Lower leg skin (tissue), 4 donors: ENCODE data around the gene SDK1. TPM values are rescaled to one million over a fixed set of nuclear protein-coding genes. Genes with fewer than 3 reads are reported as not detected.

Source experiments
- DNase-seq, 2 donors: peaks; one replicate each; pipeline ENCODE4 v3.0.0-alpha.2; 2019; ENCODE audit warnings: low spot score in 2 of 2
- H3K4me3 ChIP-seq: fragments of 200-600 bp; sonication (generic); 2 replicates; pipeline ENCODE4 v1.5.1; 2017; ENCODE audit warnings: mild to moderate bottlenecking, low read depth; ENCODE audit not compliant: poor library complexity, severe bottlenecking
- POLR2A ChIP-seq, 2 donors: fragments of 450-650 bp; IDR thresholded peaks; one replicate each; pipeline ENCODE4 v1.6.1; 2016 to 2017; ENCODE audit warnings: antibody characterized with exemption in 2 of 2, mild to moderate bottlenecking in 1 of 2, moderate library complexity in 1 of 2
- WGBS, 2 donors: methylation state at CpG; one replicate each; pipeline ENCODE4 v1.1.5; 2018; 5-methylcytosine and 5-hydroxymethylcytosine counted together
- intact Hi-C: fragments of 100-400 bp; cut with DNase I; formaldehyde crosslinking; loops from one replicate; pipeline ENCODE4 v1.15.0; 2023; ENCODE audit warnings: low total_unique reads
- total RNA-seq, 4 donors: library from RNA; depleted of rRNA; stranded (reverse); fragments of >200 nt; gene quantifications; one replicate each; pipeline ENCODE4 v1.1.0, GENCODE V29; 2016
- TF ChIP-seq, protein P1 (sequence below), 3 donors: fragments of 450-650 bp; IDR thresholded peaks; one replicate each; pipeline ENCODE4 v1.5.1; 2016; ENCODE audit warnings: antibody characterized with exemption in 3 of 3, mild to moderate bottlenecking in 3 of 3, moderate library complexity in 2 of 3

The SDK1 gene
- total RNA-seq, 4 donors from 2014 or later: 1.9 to 7.2 (median 5.1) TPM

DNA sequence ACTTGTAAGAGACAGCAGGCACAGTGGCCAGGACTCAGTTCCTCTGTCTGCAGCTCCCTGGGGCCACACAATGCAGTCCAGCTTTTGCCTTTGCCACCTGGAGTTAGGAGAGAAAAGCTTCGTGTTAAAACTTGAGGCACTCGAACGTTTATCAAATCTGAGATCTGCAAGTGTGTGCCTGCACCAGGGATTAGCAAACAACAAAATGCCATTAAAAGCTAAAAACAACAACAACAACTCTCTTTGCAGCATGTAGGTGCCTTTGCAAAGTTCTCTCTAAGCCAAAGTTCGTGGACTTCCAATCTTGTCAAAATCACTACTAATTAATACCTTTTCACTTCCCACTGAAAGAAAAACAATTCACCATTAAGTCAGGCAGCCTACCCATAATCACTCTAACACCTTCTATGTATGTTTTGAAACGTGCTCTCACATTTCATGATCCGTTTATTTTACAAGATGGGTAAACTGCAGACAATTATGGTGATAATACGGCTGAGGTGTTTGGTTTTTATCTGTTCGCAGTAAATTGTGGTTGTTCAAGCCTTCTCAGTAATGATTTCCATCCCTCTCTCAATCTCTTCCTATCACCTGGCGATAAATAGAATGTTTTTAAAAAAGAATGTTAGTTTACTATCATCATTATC, 36.2 kb upstream of the SDK1 start:
- intact Hi-C loops: loop anchor here (5.0 kb wide), 1 partner anchor 1338 kb away; no protein-coding TSS in a partner anchor
- TF ChIP-seq POLR2A (IDR thresholded peaks at IDR 0.05): no peak
- TF ChIP-seq, protein P1, sequence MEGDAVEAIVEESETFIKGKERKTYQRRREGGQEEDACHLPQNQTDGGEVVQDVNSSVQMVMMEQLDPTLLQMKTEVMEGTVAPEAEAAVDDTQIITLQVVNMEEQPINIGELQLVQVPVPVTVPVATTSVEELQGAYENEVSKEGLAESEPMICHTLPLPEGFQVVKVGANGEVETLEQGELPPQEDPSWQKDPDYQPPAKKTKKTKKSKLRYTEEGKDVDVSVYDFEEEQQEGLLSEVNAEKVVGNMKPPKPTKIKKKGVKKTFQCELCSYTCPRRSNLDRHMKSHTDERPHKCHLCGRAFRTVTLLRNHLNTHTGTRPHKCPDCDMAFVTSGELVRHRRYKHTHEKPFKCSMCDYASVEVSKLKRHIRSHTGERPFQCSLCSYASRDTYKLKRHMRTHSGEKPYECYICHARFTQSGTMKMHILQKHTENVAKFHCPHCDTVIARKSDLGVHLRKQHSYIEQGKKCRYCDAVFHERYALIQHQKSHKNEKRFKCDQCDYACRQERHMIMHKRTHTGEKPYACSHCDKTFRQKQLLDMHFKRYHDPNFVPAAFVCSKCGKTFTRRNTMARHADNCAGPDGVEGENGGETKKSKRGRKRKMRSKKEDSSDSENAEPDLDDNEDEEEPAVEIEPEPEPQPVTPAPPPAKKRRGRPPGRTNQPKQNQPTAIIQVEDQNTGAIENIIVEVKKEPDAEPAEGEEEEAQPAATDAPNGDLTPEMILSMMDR (IDR thresholded peaks at IDR 0.05): no peak
- WGBS, 2 donors: 48 to 53% methylated on average over 9 of the region's 9 CpGs
- no peak for DNase-seq
- H3K4me3 ChIP-seq: no peak overlapping the region

DNA sequence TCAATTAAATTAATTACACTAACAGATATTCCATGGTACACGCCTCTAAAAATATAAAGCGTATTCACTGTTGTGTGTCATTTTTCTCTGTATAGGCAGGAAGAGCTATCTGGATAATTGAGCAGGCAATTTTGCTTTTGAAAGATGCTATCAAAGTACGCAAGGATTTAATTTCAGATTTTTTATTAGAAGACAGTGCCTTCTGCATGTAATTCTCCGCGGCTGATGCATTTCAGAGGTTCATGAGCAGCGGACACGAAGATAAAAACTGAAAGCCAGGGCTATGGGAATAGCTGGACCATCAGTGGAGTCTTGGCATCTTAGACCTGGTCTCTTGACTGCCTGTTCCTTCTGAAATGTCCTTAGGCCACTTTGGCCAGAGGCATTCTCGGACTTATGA, 35.7 kb upstream of the SDK1 start:
- H3K4me3 ChIP-seq: no peak overlapping the region
- intact Hi-C loops: loop anchor here (5.0 kb wide), 1 partner anchor 1338 kb away; no protein-coding TSS in a partner anchor
- WGBS, 2 donors: 90 to 91% methylated on average over 8 of the region's 8 CpGs
- TF ChIP-seq, protein P1 (IDR thresholded peaks at IDR 0.05): no peak
- TF ChIP-seq POLR2A (IDR thresholded peaks at IDR 0.05): no peak
- DNase-seq: no peak

DNA sequence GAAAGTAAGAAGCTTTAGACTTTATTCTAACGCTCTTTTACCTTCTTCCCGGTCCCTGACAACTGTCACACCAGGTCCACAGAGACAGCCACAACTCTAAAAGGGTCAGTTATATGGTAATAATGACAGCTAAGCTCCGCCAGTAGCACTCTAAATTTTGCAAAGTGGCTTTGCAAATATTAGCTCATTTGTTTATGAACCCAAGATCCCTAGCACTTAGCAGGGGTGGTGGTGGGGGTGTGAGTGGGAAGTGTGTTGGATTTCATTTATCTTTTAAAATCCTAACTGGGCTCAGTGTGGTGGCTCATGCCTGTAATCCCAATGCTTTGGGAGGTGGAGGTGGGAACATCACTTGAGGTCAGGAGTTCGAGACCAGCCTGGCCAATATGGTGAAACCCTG, 34.8 kb upstream of the SDK1 start:
- WGBS, 2 donors: 87 to 93% methylated on average over 4 of the region's 4 CpGs
- TF ChIP-seq POLR2A (IDR thresholded peaks at IDR 0.05): no peak
- TF ChIP-seq, protein P1 (IDR thresholded peaks at IDR 0.05): no peak
- intact Hi-C loops: loop anchor here (5.0 kb wide), 1 partner anchor 1339 kb away; no protein-coding TSS in a partner anchor
- no peak overlapping the region for H3K4me3 ChIP-seq
- no peak for DNase-seq

DNA sequence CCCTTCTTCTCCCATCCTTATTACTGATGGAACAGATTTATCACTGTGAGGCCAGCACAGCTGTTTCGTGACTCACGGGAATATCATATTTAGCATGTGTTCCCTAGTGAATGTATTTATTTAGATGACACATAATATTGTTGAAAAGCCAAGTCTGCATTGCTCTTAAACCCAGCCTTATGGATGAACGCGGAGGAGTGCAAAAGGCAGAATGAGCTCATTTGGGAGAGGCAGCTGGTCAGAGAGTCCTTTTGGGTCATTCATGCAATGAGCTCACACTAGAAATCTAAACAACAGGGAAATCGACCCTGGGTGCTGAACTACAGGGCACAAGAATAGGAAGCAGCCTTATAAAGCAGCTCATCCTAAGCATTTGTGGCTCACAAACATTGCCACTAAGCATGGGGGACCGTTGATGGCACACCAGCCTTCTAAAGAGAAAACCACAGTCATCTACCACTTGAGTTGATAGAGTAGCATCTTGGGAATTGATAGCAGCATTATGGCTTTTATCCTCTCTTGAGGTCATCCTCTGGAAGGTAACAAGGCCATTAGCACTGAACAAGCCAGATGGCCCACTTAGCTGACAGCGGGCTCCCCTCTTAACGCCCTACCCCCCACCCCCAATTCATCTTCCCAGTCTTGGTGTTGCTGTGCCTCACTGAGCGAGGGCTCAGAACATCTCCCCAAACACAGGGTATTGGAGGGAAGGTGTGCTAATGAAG, 32.9 kb upstream of the SDK1 start:
- no peak for DNase-seq
- TF ChIP-seq, protein P1 (IDR thresholded peaks at IDR 0.05): no peak
- no peak for TF ChIP-seq POLR2A (IDR thresholded peaks at IDR 0.05)
- H3K4me3 ChIP-seq: no peak overlapping the region
- intact Hi-C loops: loop anchor here (5.0 kb wide), 1 partner anchor 1341 kb away; no protein-coding TSS in a partner anchor
- 48 to 49% methylated on average over 9 of the region's 9 CpGs for WGBS, 2 donors

DNA sequence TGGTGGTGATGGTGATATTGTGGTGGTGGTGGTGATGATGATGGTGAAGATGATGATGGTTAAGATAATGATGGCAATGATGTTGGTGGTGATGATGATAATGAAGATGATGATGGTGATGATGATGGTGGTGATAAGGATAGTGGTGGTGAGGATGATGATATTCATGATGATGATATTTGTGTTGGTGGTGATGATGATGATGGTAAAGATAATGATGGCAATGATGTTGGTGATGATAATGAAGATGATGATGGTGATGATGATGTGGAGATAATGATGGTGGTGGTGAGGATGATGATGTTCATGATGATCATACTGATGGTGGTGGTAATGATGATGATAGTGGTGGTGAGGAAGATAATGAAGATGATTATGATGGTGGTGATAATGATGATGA, 30.7 kb upstream of the SDK1 start:
- no peak overlapping the region for H3K4me3 ChIP-seq
- no peak for TF ChIP-seq POLR2A (IDR thresholded peaks at IDR 0.05)
- TF ChIP-seq, protein P1 (IDR thresholded peaks at IDR 0.05): no peak
- intact Hi-C loops: no loop called here
- no peak for DNase-seq
